Measurements from ENCODE around the gene PRKCE.

GRCh38 chr2:45782436-45782835 lies 131.0 kb downstream of the PRKCE start:
- TF ChIP-seq CTCF (IDR thresholded peaks at IDR 0.05) (no peak), POLR2A (IDR thresholded peaks at IDR 0.05) (no peak)
